Rectal smooth muscle tissue (tissue), 1 donor: Measurements from ENCODE around the gene LSAMP.
A peak's percentile ranks its signal among the peaks of the same experiment; 100 is the strongest.

ENCODE experiments used
- H3K27ac ChIP-seq: one replicate; pipeline ENCODE4 v1.7.0; 2013; ENCODE audit warnings: low read depth, low read length, inconsistent platforms
- H3K27me3 ChIP-seq: one replicate; pipeline ENCODE4 v1.7.0; 2013; ENCODE audit warnings: low read length; ENCODE audit not compliant: control insufficient read depth, insufficient read depth
- H3K36me3 ChIP-seq: one replicate; pipeline ENCODE4 v1.7.0; 2013; ENCODE audit warnings: low read length; ENCODE audit not compliant: control insufficient read depth, insufficient read depth
- H3K4me1 ChIP-seq: one replicate; pipeline ENCODE4 v1.7.0; 2013; ENCODE audit warnings: low read length; ENCODE audit not compliant: control insufficient read depth, insufficient read depth
- H3K4me3 ChIP-seq: one replicate; pipeline ENCODE4 v1.7.0; 2013; ENCODE audit warnings: low read length
- H3K9ac ChIP-seq: one replicate; pipeline ENCODE4 v1.7.0; 2013; ENCODE audit warnings: low read length

LSAMP gene

GRCh38 chr3:116301422-116301821 is 143.9 kb downstream of the LSAMP start:
- Histone ChIP-seq H3K27ac (no peak overlapping the region), H3K9ac (no peak overlapping the region), H3K4me1 (peaks cover 29% of the 10 kb centered on the region), H3K36me3 (no peaks in the 10 kb centered on the region), H3K27me3 (no peaks in the 10 kb centered on the region), H3K4me3 (no peak overlapping the region)

GRCh38 chr3:116300226-116300625 is 145.1 kb downstream of the LSAMP start:
- H3K27me3 ChIP-seq = no peaks in the 10 kb centered on the region
- peaks cover 25% of the 10 kb centered on the region for H3K4me1 ChIP-seq
- no peaks in the 10 kb centered on the region for H3K36me3 ChIP-seq
- no peak overlapping the region for H3K4me3 ChIP-seq
- H3K9ac ChIP-seq = no peak overlapping the region
- H3K27ac ChIP-seq = no peak overlapping the region

GRCh38 chr3:116299646-116300081 is 145.6 kb downstream of the LSAMP start:
- Histone ChIP-seq H3K9ac (no peak overlapping the region), H3K27ac (no peak overlapping the region), H3K36me3 (no peaks in the 10 kb centered on the region), H3K4me1 (peaks cover 25% of the 10 kb centered on the region), H3K4me3 (no peak overlapping the region), H3K27me3 (no peaks in the 10 kb centered on the region)

GRCh38 chr3:116298151-116298550 is 147.1 kb downstream of the LSAMP start:
- Histone ChIP-seq H3K36me3 (no peaks in the 10 kb centered on the region), H3K9ac (no peak overlapping the region), H3K27ac (no peak overlapping the region), H3K4me3 (no peak overlapping the region), H3K4me1 (peaks cover 25% of the 10 kb centered on the region), H3K27me3 (no peaks in the 10 kb centered on the region)

GRCh38 chr3:116291141-116291540 is 154.1 kb downstream of the LSAMP start:
- Histone ChIP-seq H3K27ac (no peak overlapping the region), H3K36me3 (no peaks in the 10 kb centered on the region), H3K4me1 (peaks cover 8% of the 10 kb centered on the region), H3K9ac (no peak overlapping the region), H3K27me3 (no peaks in the 10 kb centered on the region), H3K4me3 (no peak overlapping the region)

- Histone ChIP-seq H3K27me3 (no peaks in the 10 kb centered on the region), H3K4me1 (peaks cover 8% of the 10 kb centered on the region), H3K9ac (no peak overlapping the region), H3K27ac (no peak overlapping the region), H3K4me3 (no peak overlapping the region), H3K36me3 (no peaks in the 10 kb centered on the region)
Observed at GRCh38 chr3:116288485-116288884, 156.8 kb downstream of the LSAMP start.

- H3K4me1 ChIP-seq = peaks cover 13% of the 10 kb centered on the region
- no peak overlapping the region for H3K27ac ChIP-seq
- no peaks in the 10 kb centered on the region for H3K27me3 ChIP-seq
- H3K4me3 ChIP-seq = no peak overlapping the region
- no peaks in the 10 kb centered on the region for H3K36me3 ChIP-seq
- H3K9ac ChIP-seq = no peak overlapping the region
Observed at GRCh38 chr3:116285781-116286421, 159.4 kb downstream of the LSAMP start.

- Histone ChIP-seq H3K36me3 (no peaks in the 10 kb centered on the region), H3K9ac (no peak overlapping the region), H3K27me3 (no peaks in the 10 kb centered on the region), H3K4me1 (peaks cover 24% of the 10 kb centered on the region), H3K27ac (no peak overlapping the region), H3K4me3 (no peak overlapping the region)
Observed at GRCh38 chr3:116281313-116282143, 163.8 kb downstream of the LSAMP start.

- no peaks in the 10 kb centered on the region for H3K36me3 ChIP-seq
- no peaks in the 10 kb centered on the region for H3K27me3 ChIP-seq
- no peak overlapping the region for H3K9ac ChIP-seq
- peaks cover 22% of the 10 kb centered on the region for H3K4me1 ChIP-seq
- H3K4me3 ChIP-seq = peak overlapping the region; percentile 12
- peak overlapping the region; percentile 42 for H3K27ac ChIP-seq
Observed at GRCh38 chr3:116280130-116280740, 165.1 kb downstream of the LSAMP start.

GRCh38 chr3:116276675-116277074 is 168.6 kb downstream of the LSAMP start:
- no peak overlapping the region for H3K4me3 ChIP-seq
- no peaks in the 10 kb centered on the region for H3K27me3 ChIP-seq
- H3K4me1 ChIP-seq = peaks cover 22% of the 10 kb centered on the region
- H3K36me3 ChIP-seq = no peaks in the 10 kb centered on the region
- no peak overlapping the region for H3K9ac ChIP-seq
- H3K27ac ChIP-seq = no peak overlapping the region

GRCh38 chr3:116270056-116270455 is 175.2 kb downstream of the LSAMP start:
- H3K4me1 ChIP-seq = no peaks in the 10 kb centered on the region
- no peak overlapping the region for H3K27ac ChIP-seq
- no peaks in the 10 kb centered on the region for H3K36me3 ChIP-seq
- H3K9ac ChIP-seq = no peak overlapping the region
- H3K27me3 ChIP-seq = no peaks in the 10 kb centered on the region
- no peak overlapping the region for H3K4me3 ChIP-seq

GRCh38 chr3:116267116-116267515 is 178.2 kb downstream of the LSAMP start:
- Histone ChIP-seq H3K4me3 (no peak overlapping the region), H3K36me3 (no peaks in the 10 kb centered on the region), H3K27ac (no peak overlapping the region), H3K9ac (no peak overlapping the region), H3K27me3 (no peaks in the 10 kb centered on the region), H3K4me1 (peaks cover 14% of the 10 kb centered on the region)
